ENCODE measurements around the gene ICAM3. TPM values are rescaled to one million over a fixed set of nuclear protein-coding genes. Genes with fewer than 3 reads are reported as not detected.

ICAM3 gene
- total RNA-seq, 1 experiment from 2014 or later: 28.3 TPM

DNA sequence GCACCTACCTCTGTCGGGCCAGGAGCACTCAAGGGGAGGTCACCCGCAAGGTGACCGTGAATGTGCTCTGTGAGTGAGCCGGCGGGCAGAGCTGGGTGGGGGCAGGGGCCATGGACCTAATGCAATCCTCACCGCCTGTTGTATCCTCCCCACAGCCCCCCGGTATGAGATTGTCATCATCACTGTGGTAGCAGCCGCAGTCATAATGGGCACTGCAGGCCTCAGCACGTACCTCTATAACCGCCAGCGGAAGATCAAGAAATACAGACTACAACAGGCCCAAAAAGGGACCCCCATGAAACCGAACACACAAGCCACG, 54.5 kb downstream of the ICAM3 start:
- H3K4me2 ChIP-seq (ENCODE audit: insufficient read depth, insufficient read length, low read length): no peak overlapping the region
- Mint-ChIP-seq H3K36me3 (ENCODE audit: insufficient read depth in 1 of 3, low read depth in 3 of 3) (peaks cover 0 to 7% (median 0%) of the 10 kb centered on the region in 3 experiments; a peak in 3 of 7 replicates), H3K27ac (no peak overlapping the region), H3K27me3 (ENCODE audit: low read depth) (peaks cover 49% of the 10 kb centered on the region), H3K9me3 (peaks cover 0 to 3% of the 10 kb centered on the region in 2 experiments; a peak in 2 of 5 replicates), H3K4me3 (no peak overlapping the region), H3K4me1 (peaks cover 5 to 24% of the 10 kb centered on the region in 2 experiments; a peak in 3 of 4 replicates)
- H3K23me2 ChIP-seq (ENCODE audit: insufficient read length, low read depth, low read length, poor library complexity, severe bottlenecking): peaks cover 16% of the 10 kb centered on the region
- H4K5ac ChIP-seq (ENCODE audit: insufficient read length, low read depth, low read length): no peak overlapping the region
- H2AK5ac ChIP-seq (ENCODE audit: insufficient read length, low read length): no peak overlapping the region
- no peak overlapping the region for H2AFZ ChIP-seq (ENCODE audit: low read length)
- H3K27ac ChIP-seq (ENCODE audit: insufficient read length, low read depth, low read length): no peak overlapping the region
- no peaks in the 10 kb centered on the region for H3K79me1 ChIP-seq (ENCODE audit: insufficient read depth, low read depth, low read length, poor library complexity, severe bottlenecking)
- no peak overlapping the region for H3K9ac ChIP-seq (ENCODE audit: extremely low read depth, insufficient read length, low read length)
- no peaks in the 10 kb centered on the region for H4K20me1 ChIP-seq (ENCODE audit: control insufficient read depth, insufficient read depth, insufficient read length)
- no peak overlapping the region for H2BK20ac ChIP-seq (ENCODE audit: low read depth, low read length, poor library complexity, severe bottlenecking)
- no peak overlapping the region for H2BK120ac ChIP-seq (ENCODE audit: low read depth, low read length, poor library complexity, severe bottlenecking)
- no peak overlapping the region for H2BK5ac ChIP-seq (ENCODE audit: insufficient read length, low read length)
- no peak overlapping the region for H3K56ac ChIP-seq (ENCODE audit: insufficient read length, low read depth, low read length)
- no peak overlapping the region for H4K8ac ChIP-seq (replicated peaks; ENCODE audit: insufficient read length, low read depth, low read length)
- H3K27me3 ChIP-seq (ENCODE audit: insufficient read depth, low read length): peaks cover 10% of the 10 kb centered on the region; the same call in 1 of the 2 replicates
- DNase-seq: no peak
- no CpG with 5 or more reads among the region's 13 CpGs for WGBS (ENCODE audit: extremely low coverage, insufficient read length, low lambda C conversion rate)
- H2BK12ac ChIP-seq (ENCODE audit: insufficient read length, low read depth, low read length): no peak overlapping the region
- H3T11ph ChIP-seq (ENCODE audit: low read length): no peak overlapping the region
- H3K18ac ChIP-seq (ENCODE audit: insufficient read length, low read depth, low read length): no peak overlapping the region
- TF ChIP-seq, protein P1, sequence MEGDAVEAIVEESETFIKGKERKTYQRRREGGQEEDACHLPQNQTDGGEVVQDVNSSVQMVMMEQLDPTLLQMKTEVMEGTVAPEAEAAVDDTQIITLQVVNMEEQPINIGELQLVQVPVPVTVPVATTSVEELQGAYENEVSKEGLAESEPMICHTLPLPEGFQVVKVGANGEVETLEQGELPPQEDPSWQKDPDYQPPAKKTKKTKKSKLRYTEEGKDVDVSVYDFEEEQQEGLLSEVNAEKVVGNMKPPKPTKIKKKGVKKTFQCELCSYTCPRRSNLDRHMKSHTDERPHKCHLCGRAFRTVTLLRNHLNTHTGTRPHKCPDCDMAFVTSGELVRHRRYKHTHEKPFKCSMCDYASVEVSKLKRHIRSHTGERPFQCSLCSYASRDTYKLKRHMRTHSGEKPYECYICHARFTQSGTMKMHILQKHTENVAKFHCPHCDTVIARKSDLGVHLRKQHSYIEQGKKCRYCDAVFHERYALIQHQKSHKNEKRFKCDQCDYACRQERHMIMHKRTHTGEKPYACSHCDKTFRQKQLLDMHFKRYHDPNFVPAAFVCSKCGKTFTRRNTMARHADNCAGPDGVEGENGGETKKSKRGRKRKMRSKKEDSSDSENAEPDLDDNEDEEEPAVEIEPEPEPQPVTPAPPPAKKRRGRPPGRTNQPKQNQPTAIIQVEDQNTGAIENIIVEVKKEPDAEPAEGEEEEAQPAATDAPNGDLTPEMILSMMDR (conservative IDR thresholded peaks at IDR 0.05): no peak
- no peak overlapping the region for H3K14ac ChIP-seq (ENCODE audit: insufficient read depth, low read length)
- no peaks in the 10 kb centered on the region for H3K79me2 ChIP-seq (ENCODE audit: insufficient read depth, low read length)
- H4K91ac ChIP-seq (ENCODE audit: insufficient read length, low read depth, low read length): no peak overlapping the region
- H2BK15ac ChIP-seq (ENCODE audit: low read depth, low read length): no peak overlapping the region
- no peaks in the 10 kb centered on the region for H3K9me3 ChIP-seq (ENCODE audit: control insufficient read depth, low read depth, low read length)
- H3K4me1 ChIP-seq (ENCODE audit: insufficient read depth, low read length): no peaks in the 10 kb centered on the region
- no peak overlapping the region for H3K4ac ChIP-seq (ENCODE audit: low read depth, low read length)
- no peak overlapping the region for H3K23ac ChIP-seq (ENCODE audit: insufficient read length, low read depth, low read length)

All from H9 (cell line).